Measurements from ENCODE around the gene DPP6. TPM values are rescaled to one million over a fixed set of nuclear protein-coding genes. Genes with fewer than 3 reads are reported as not detected.

The DPP6 gene
- total RNA-seq, 1 donor from 2014 or later: not detected

DNA sequence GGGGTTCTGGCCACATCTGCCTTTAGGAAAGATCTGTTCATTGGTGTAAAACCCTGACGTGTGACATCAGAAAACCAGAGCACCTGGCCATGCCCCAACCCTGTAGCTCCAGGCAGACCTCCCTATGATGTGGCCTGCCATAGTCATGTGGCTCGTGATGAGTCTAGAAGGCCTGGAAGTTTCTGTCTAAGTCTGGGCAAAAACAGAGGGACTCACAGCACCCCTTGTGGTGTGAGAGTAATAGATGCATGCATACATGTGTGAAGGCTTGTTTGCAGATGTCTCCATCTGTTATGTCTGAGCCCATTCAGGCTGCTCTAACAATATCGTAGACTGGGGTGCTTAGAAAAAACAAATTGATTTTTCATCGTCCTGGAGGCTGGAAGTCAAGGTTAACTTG lies 641.5 kb downstream of the DPP6 start:
- H3K36me3 ChIP-seq: no peaks in the 10 kb centered on the region
- no peaks in the 10 kb centered on the region for H3K9me3 ChIP-seq
- H3K4me3 ChIP-seq: no peak overlapping the region
- no peak overlapping the region for H3K27ac ChIP-seq
- intact Hi-C loops (cut with DNase I): no loop called here
- no peak for DNase-seq (ENCODE audit: low spot score in 2 of 2)
- no peaks in the 10 kb centered on the region for H3K4me1 ChIP-seq
- H3K27me3 ChIP-seq: no peaks in the 10 kb centered on the region
- TF ChIP-seq, protein P1, sequence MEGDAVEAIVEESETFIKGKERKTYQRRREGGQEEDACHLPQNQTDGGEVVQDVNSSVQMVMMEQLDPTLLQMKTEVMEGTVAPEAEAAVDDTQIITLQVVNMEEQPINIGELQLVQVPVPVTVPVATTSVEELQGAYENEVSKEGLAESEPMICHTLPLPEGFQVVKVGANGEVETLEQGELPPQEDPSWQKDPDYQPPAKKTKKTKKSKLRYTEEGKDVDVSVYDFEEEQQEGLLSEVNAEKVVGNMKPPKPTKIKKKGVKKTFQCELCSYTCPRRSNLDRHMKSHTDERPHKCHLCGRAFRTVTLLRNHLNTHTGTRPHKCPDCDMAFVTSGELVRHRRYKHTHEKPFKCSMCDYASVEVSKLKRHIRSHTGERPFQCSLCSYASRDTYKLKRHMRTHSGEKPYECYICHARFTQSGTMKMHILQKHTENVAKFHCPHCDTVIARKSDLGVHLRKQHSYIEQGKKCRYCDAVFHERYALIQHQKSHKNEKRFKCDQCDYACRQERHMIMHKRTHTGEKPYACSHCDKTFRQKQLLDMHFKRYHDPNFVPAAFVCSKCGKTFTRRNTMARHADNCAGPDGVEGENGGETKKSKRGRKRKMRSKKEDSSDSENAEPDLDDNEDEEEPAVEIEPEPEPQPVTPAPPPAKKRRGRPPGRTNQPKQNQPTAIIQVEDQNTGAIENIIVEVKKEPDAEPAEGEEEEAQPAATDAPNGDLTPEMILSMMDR (IDR thresholded peaks at IDR 0.05): no peak

DNA sequence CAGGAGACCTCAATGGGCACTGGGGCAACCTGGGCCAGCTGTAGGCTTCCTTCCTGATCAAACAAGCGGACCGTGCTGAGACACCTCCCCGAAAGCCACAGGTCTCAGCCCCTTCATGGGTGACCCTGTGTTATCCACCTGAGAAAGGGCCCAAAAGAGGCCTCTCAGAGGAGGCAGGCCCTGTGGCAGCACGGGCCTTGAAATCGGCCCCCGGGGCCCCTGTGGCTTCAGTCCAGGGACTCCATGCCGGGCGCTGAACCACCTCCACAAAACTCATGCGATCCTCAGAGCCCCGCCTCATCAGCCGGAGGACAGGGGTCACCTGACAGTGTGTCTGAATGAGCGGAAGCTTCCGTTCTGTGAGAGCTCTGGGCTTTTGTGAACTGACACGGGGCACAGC lies 643.6 kb downstream of the DPP6 start:
- TF ChIP-seq, protein P1 (IDR thresholded peaks at IDR 0.05): no peak
- DNase-seq (ENCODE audit: low spot score in 2 of 2): no peak
- H3K4me1 ChIP-seq: no peaks in the 10 kb centered on the region
- no peaks in the 10 kb centered on the region for H3K9me3 ChIP-seq
- H3K27ac ChIP-seq: no peak overlapping the region
- no peaks in the 10 kb centered on the region for H3K27me3 ChIP-seq
- no peak overlapping the region for H3K4me3 ChIP-seq
- intact Hi-C loops (cut with DNase I): no loop called here
- H3K36me3 ChIP-seq: no peaks in the 10 kb centered on the region

DNA sequence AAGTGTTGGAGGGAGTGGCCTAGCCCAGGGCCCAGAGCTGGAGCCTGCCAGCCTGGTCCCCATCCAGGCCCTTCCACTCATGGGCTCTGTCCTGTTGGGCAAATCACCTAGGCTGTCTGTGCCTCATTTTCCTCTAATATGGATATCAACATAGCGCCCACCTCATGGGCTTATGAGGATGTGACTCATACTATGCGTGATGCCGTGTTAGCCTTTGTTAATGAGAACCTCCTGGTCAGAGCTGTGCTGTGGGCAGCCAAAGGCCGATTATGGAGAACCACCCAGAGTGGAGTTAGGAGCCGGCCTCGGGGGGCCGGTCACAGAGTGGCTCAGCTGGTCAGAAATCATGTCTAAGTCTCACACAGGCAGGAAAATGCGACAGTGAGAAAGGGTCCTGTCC lies 644.4 kb downstream of the DPP6 start:
- DNase-seq (ENCODE audit: low spot score in 2 of 2): no peak
- TF ChIP-seq, protein P1 (IDR thresholded peaks at IDR 0.05): no peak
- Histone ChIP-seq H3K4me3 (no peak overlapping the region), H3K27ac (no peak overlapping the region), H3K9me3 (no peaks in the 10 kb centered on the region), H3K27me3 (no peaks in the 10 kb centered on the region), H3K4me1 (no peaks in the 10 kb centered on the region), H3K36me3 (no peaks in the 10 kb centered on the region)
- intact Hi-C loops (cut with DNase I): no loop called here

DNA sequence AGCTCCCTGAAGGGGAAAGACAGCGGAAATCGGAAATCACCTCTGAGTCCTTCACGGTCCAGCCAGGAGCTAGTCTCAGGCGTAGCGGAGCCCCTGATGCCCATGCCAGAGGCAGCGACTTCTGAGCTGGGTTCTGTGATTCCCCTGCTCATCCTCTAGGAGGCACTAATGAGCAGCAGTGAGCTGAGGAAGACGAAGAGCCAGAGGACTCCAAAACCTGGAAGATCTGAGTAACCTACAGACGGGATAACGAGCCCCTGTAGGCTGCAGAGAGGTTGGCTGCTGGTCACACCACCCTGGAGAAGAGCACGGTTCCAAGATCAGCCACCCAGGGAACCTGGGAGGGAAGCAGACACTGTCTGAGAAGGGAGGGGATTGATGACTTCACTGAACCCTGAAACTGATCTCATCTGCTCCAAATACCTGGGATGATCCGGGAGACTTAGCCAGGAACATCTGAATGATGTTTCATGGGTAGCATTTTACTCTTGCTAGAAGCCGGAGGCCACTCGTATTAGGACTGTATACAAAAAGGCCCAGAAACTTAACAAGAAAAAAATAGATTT lies 646.6 kb downstream of the DPP6 start:
- H3K36me3 ChIP-seq: no peaks in the 10 kb centered on the region
- H3K9me3 ChIP-seq: no peaks in the 10 kb centered on the region
- no peak overlapping the region for H3K4me3 ChIP-seq
- DNase-seq (ENCODE audit: low spot score in 2 of 2): no peak
- intact Hi-C loops (cut with DNase I): no loop called here
- H3K27me3 ChIP-seq: no peaks in the 10 kb centered on the region
- H3K4me1 ChIP-seq: no peaks in the 10 kb centered on the region
- no peak overlapping the region for H3K27ac ChIP-seq
- TF ChIP-seq, protein P1 (IDR thresholded peaks at IDR 0.05): no peak

DNA sequence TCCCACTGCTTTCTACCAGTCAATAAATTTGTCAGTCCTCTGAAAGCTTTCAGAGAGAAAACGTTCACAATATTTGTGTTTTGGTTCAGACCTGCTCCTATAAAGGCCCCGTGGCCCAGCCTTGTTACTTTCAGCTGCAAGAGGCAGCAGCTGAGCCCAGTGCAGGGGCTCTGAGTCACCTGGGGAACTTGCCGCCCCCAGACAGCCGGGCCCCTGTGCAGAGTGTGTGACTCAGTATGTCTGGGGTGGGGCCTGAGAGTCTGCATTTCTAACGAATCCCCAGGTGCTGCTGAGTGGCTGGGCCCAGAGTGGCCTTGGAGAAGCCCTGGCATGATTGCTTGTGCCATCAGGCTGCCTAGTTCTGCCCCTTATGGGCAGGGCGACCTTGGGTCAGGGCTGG lies 647.2 kb downstream of the DPP6 start:
- TF ChIP-seq, protein P1 (IDR thresholded peaks at IDR 0.05): no peak
- Histone ChIP-seq H3K27ac (no peak overlapping the region), H3K27me3 (no peaks in the 10 kb centered on the region), H3K9me3 (no peaks in the 10 kb centered on the region), H3K36me3 (no peaks in the 10 kb centered on the region), H3K4me3 (no peak overlapping the region), H3K4me1 (no peaks in the 10 kb centered on the region)
- intact Hi-C loops (cut with DNase I): no loop called here
- no peak for DNase-seq (ENCODE audit: low spot score in 2 of 2)
